Adrenal gland (tissue), 5 donors: ENCODE results near the gene ZBTB7C.

Source experiments
- CTCF ChIP-seq, 6 experiments: fragments of 450-650 bp in 4 of 6; fragments of 200-600 bp in 2 of 6; sonication (generic) in 1 of 6; IDR thresholded peaks; 1 replicate in 5 of 6; 2 replicates in 1 of 6; pipeline versions ENCODE4 v1.5.1 to v1.8.0; 2016 to 2021; ENCODE audit warnings: antibody characterized with exemption in 6 of 6, mild to moderate bottlenecking in 2 of 6, moderate library complexity in 1 of 6
- POLR2A ChIP-seq, 2 donors: fragments of 450-650 bp; IDR thresholded peaks; one replicate each; pipeline ENCODE4 v1.6.1; 2017; ENCODE audit warnings: antibody characterized with exemption in 2 of 2, mild to moderate bottlenecking in 2 of 2, moderate library complexity in 1 of 2
- donor health status: DM: no; HTN: no; CAD: no.

GRCh38 chr18:48445540-48445939 is 36.4 kb upstream of the ZBTB7C start:
- TF ChIP-seq POLR2A (IDR thresholded peaks at IDR 0.05), result no peak
- TF ChIP-seq CTCF (IDR thresholded peaks at IDR 0.05), result peak; percentile 75 to 92 (median 88)
